NB4 (cell line): Measurements from ENCODE around the gene IFNL2.
"Not testable (repeated sequence)": the region's sequence is repeated elsewhere in the genome, so short reads cannot be mapped to it uniquely, and the experiment has no call there.

ENCODE experiments used
- MYC ChIP-seq: IDR thresholded peaks from 2 replicates; pipeline ENCODE4 v1.6.1; 2011; ENCODE audit warnings: low read depth, low read length
- POLR2A ChIP-seq: IDR thresholded peaks from 2 replicates; pipeline ENCODE4 v1.6.1; 2011; ENCODE audit warnings: mild to moderate bottlenecking; ENCODE audit not compliant: insufficient read length; ENCODE audit errors: extremely low read depth
- TF ChIP-seq, protein P1 (sequence below): IDR thresholded peaks from 2 replicates; pipeline ENCODE4 v1.6.1; 2011; ENCODE audit warnings: low read depth, low read length
- TF ChIP-seq, protein P2 (sequence below): IDR thresholded peaks from one replicate; pipeline ENCODE4 v1.5.1; 2012; ENCODE audit warnings: low read depth, low read length

DNA sequence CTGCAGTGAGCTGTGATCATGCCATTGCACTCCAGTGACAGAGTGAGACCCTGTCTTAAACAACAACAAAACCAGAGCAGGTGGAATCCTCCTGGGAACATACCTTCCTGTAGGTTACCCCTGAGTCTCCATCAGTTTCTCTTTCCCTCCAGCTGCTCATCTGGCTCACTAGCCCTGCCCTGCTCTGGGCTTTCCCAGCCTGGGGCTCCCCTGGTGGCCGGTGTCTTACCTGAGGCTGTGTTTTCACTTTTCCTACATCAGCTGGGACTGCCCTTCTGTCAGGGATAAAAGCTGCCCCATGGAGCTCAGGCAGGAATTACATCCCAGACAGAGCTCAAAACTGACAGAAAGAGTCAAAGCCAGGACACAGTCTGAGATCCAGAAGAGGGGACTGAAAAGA, at the start of gene IFNL2:
- TF ChIP-seq, protein P1, sequence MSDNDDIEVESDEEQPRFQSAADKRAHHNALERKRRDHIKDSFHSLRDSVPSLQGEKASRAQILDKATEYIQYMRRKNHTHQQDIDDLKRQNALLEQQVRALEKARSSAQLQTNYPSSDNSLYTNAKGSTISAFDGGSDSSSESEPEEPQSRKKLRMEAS = not testable (repeated sequence)
- TF ChIP-seq, protein P2, sequence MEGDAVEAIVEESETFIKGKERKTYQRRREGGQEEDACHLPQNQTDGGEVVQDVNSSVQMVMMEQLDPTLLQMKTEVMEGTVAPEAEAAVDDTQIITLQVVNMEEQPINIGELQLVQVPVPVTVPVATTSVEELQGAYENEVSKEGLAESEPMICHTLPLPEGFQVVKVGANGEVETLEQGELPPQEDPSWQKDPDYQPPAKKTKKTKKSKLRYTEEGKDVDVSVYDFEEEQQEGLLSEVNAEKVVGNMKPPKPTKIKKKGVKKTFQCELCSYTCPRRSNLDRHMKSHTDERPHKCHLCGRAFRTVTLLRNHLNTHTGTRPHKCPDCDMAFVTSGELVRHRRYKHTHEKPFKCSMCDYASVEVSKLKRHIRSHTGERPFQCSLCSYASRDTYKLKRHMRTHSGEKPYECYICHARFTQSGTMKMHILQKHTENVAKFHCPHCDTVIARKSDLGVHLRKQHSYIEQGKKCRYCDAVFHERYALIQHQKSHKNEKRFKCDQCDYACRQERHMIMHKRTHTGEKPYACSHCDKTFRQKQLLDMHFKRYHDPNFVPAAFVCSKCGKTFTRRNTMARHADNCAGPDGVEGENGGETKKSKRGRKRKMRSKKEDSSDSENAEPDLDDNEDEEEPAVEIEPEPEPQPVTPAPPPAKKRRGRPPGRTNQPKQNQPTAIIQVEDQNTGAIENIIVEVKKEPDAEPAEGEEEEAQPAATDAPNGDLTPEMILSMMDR = not testable (repeated sequence)
- not testable (repeated sequence) for TF ChIP-seq POLR2A, MYC
